Measurements from ENCODE around the gene PARD3B.

DNA sequence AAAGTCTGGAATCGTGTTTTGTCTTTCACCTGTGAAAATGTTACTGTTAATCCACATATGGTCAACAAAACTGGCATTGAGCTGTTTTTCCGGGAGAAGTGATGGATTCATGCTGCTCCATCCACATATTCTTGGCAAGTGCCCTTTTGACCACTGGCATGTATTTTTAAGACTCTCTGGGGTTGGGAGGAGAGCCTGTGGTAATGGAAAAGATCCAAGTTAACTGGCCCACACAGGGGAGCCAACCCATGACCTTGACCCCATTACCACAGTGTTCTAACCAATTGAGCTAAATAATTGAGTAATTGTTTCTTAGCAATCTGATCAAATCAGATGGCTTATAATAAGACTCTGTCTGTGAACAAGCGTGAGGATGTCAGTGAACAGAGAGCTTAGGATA, 840.8 kb downstream of the PARD3B start:
- TF ChIP-seq CTCF (IDR thresholded peaks at IDR 0.05): no peak
- TF ChIP-seq POLR2A (IDR thresholded peaks at IDR 0.05): no peak

Measured in lower leg skin (tissue), 3 donors.